Activated T-cell treated with anti-CD3 and anti-CD28 coated beads, Interleukin-2, amount 50 U/mL, for 4 hours (primary cell): Measurements from ENCODE around the gene CLEC1A. TPM values are rescaled to one million over a fixed set of nuclear protein-coding genes. Genes with fewer than 3 reads are reported as not detected.
A peak's percentile ranks its signal among the peaks of the same experiment; 100 is the strongest.

Source experiments
- ATAC-seq, 2 donors: fragments of 200-7000 bp; cut with Tn5 transposase; one replicate each; pipeline ENCODE4 v1.10.0; 2021
- DNase-seq: peaks from one replicate; pipeline ENCODE4 v3.0.0-alpha.2; 2020
- H3K27me3 Mint-ChIP-seq: one replicate; pipeline ENCODE4 v1.8.0; 2021; ENCODE audit warnings: low read depth, mixed read lengths
- H3K36me3 Mint-ChIP-seq: one replicate; pipeline ENCODE4 v1.8.0; 2022; ENCODE audit warnings: mixed read lengths; ENCODE audit not compliant: insufficient read depth
- H3K4me1 Mint-ChIP-seq: one replicate; pipeline ENCODE4 v1.8.0; 2021; ENCODE audit warnings: low read depth, mixed read lengths
- H3K4me3 Mint-ChIP-seq: one replicate; pipeline ENCODE4 v1.8.0; 2021; ENCODE audit warnings: mild to moderate bottlenecking, moderate library complexity, mixed read lengths
- H3K9me3 Mint-ChIP-seq: one replicate; pipeline ENCODE4 v1.8.0; 2021; ENCODE audit warnings: mixed read lengths
- total RNA-seq, 3 donors: library from RNA; stranded (reverse); gene quantifications; one replicate each; pipeline ENCODE4 v1.2.1, GENCODE V29; 2021

CLEC1A gene
- total RNA-seq, 3 donors from 2014 or later: not detected

DNA sequence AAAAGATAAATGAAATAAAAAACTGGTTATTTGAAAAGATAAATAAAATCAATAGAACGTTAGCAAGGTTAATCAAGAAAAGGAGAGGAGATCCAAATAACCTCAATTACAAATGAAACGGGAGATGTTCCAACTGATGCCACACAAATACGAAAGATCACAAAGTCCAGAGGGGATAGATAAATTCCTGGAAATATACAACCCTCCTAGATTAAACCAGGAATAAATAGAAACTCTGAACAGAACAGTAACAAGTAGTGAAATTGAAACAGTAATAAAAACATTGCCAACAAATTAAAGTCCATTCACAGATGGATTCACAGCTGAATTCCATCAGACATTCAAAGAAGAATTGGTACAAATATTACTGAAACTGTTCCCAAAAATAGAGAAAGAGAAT, 12.4 kb downstream of the CLEC1A start:
- ATAC-seq: no peak

DNA sequence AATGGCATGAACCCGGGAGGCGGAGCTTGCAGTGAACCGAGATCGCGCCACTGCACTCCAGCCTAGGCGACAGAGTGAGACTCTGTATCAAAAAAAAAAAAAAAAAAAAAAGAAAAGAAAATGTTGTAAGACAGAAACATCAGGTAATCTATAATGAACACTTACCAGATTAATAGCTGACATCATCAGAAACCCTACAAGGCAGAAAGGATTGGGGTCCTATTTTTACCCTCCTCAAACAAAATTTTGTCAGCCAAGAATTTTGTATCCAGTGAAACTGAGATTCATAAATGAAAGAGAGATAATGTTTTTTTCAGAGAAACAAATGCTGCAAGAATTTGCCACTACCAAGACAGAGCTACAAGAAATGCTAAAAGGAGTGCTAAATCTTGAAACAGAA, 14.1 kb downstream of the CLEC1A start:
- no peak for DNase-seq
- H3K9me3 Mint-ChIP-seq: peaks cover 19% of the 10 kb centered on the region
- H3K27me3 Mint-ChIP-seq: peaks cover 20% of the 10 kb centered on the region
- no peak for ATAC-seq
- H3K4me1 Mint-ChIP-seq: no peaks in the 10 kb centered on the region
- H3K36me3 Mint-ChIP-seq: no peaks in the 10 kb centered on the region
- H3K4me3 Mint-ChIP-seq: no peak overlapping the region

More for the DNA sequence above, 12.4 kb downstream of the CLEC1A start:
- Mint-ChIP-seq H3K4me1 (no peaks in the 10 kb centered on the region), H3K27me3 (peaks cover 17% of the 10 kb centered on the region), H3K36me3 (no peaks in the 10 kb centered on the region), H3K9me3 (peaks cover 19% of the 10 kb centered on the region), H3K4me3 (no peak overlapping the region)
- no peak for DNase-seq

DNA sequence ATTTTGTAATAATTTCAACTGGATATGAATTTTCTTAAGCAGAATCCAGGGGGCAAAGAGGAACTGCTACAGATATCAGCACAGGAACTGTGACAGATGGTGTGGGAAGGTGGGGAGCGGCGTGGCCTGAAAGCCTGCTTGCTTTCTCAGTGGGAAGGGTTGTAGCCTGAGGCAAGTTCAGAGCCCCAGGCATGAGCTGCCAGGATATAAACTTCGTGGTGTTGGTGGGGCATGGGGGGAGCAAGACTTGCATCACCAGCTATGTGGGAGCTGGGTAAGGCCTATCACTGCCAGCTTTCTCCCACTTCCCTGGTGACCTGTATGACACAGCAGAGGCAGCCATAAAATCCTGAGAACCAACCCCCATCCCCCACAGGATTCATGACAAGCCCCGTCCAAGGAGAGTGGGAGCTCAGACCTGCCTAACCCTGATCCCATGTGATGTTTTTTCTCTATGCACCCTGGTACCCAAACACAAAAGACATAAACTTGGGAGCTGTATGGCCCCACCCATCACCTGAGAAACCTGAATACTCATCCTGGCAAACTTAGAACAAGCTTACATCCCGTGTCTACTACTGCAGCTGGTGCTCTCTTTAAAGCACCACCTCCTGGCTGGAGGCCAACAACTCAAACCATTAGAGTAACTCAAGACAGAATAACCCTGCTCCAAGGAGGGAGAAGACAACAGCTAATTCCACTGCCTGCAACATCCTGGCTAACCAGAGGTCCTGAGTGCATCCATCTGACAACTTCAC, 16.5 kb downstream of the CLEC1A start:
- ATAC-seq: no peak
- peaks cover 33% of the 10 kb centered on the region for H3K27me3 Mint-ChIP-seq
- DNase-seq: no peak
- H3K4me1 Mint-ChIP-seq: no peaks in the 10 kb centered on the region
- H3K36me3 Mint-ChIP-seq: no peaks in the 10 kb centered on the region
- H3K4me3 Mint-ChIP-seq: no peak overlapping the region
- H3K9me3 Mint-ChIP-seq: peaks cover 19% of the 10 kb centered on the region

DNA sequence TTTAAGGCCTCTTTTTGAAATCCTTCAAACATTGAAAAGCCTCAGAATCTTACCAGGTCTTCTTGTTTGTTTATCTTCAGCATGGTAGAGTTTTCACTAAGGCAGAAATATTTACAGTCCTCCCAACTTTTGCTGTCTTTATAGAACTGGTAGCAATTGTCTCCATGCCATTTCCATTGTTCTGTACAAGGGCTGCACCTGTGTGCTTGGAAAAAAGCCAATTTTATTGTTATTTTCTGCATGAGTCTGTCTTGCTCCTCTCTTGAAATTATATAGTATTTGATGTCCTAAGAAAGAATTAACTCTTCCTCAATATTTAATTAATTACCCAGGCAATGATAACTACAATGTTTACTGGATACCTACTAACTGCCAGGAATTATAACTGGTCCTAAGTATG, 23.3 kb downstream of the CLEC1A start:
- Mint-ChIP-seq H3K36me3 (no peaks in the 10 kb centered on the region), H3K4me3 (no peak overlapping the region), H3K27me3 (peaks cover 18% of the 10 kb centered on the region), H3K4me1 (no peaks in the 10 kb centered on the region), H3K9me3 (no peaks in the 10 kb centered on the region)
- DNase-seq (no peak), ATAC-seq (no peak)

DNA sequence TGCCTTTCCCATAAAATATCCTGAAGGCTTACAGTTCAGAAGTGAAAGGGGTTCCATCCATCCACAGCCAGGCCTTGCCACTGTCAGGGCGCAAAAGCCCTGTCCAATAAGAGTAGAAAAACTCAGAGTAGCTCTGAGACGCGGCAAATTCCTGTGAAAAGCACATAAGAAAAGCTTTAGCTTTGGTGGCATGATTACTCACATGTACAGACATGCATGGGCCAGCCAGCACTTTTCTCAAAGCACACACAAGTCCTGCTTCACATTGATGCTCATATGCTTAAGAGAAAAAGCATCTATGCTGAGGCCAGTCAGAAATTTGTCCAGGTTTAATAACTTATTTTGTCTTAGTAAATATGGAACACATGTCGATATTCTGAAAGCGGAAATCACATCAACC, 25.5 kb downstream of the CLEC1A start:
- Mint-ChIP-seq H3K27me3 (peaks cover 19% of the 10 kb centered on the region), H3K4me1 (no peaks in the 10 kb centered on the region), H3K9me3 (no peaks in the 10 kb centered on the region), H3K36me3 (no peaks in the 10 kb centered on the region), H3K4me3 (no peak overlapping the region)
- no peak for ATAC-seq
- no peak for DNase-seq

DNA sequence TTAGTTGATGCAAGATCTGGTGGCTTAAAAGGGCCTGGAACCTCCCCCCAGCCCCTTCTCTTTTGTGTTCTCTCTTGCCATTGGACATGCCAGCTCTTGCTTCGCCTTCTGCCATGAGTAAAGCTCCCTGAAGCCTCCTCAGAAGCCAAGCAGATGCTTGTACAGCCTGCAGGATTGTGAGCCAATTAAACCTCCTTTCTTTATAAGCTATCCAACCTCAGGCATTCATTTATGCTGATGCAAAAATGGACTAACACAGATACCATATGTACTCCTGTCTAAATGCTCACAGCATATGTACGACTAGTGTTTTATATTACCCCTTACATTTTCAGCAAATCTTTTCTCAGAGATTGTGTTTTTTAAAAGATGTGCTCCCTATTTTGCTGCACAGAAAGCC, 26.7 kb downstream of the CLEC1A start:
- H3K36me3 Mint-ChIP-seq: no peaks in the 10 kb centered on the region
- no peaks in the 10 kb centered on the region for H3K4me1 Mint-ChIP-seq
- no peaks in the 10 kb centered on the region for H3K9me3 Mint-ChIP-seq
- DNase-seq (no peak), ATAC-seq (no peak)
- H3K27me3 Mint-ChIP-seq: peaks cover 17% of the 10 kb centered on the region
- no peak overlapping the region for H3K4me3 Mint-ChIP-seq

DNA sequence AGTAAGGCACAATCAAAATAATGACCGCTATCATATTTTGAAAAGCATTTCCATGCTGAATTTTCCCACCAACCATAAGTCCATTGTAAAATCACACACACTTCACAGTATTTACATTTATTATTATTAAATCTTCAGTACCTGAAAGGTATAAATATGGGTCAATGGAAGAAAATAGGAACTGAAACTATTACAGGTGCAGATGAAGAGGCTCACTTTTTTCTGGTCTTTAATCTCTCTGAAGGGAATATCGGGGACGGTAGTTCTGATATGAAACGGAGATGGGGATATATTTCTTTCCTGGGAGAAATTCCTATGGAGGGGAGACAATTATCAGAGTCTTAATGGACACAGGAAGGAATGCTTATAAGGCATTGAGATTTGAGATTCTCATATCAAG, 28.4 kb downstream of the CLEC1A start:
- DNase-seq (no peak), ATAC-seq (no peak)
- peaks cover 24% of the 10 kb centered on the region for H3K27me3 Mint-ChIP-seq
- H3K4me3 Mint-ChIP-seq: no peak overlapping the region
- H3K4me1 Mint-ChIP-seq: no peaks in the 10 kb centered on the region
- no peaks in the 10 kb centered on the region for H3K36me3 Mint-ChIP-seq
- no peaks in the 10 kb centered on the region for H3K9me3 Mint-ChIP-seq

DNA sequence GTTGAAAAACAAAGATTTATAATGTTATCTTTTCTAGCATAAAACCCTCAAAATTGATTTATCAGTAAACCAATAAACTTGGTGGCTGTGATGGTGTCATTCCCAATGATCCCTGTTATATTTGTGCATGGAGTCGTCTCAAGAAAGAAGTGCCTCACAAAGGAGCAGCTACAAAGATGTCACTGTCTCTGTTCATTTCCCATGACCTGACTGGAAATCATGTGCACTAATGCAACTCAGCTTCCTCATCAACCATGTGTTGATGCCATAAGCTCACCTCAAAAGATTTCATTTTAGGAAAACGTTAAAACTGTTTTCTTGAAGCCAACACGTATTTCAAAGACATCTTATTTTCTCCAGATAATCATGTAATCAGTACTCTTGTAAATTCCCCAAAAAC, 28.8 kb downstream of the CLEC1A start:
- ATAC-seq (no peak), DNase-seq (no peak)
- no peaks in the 10 kb centered on the region for H3K9me3 Mint-ChIP-seq
- H3K4me3 Mint-ChIP-seq: no peak overlapping the region
- no peaks in the 10 kb centered on the region for H3K4me1 Mint-ChIP-seq
- H3K36me3 Mint-ChIP-seq: no peaks in the 10 kb centered on the region
- peaks cover 24% of the 10 kb centered on the region for H3K27me3 Mint-ChIP-seq

DNA sequence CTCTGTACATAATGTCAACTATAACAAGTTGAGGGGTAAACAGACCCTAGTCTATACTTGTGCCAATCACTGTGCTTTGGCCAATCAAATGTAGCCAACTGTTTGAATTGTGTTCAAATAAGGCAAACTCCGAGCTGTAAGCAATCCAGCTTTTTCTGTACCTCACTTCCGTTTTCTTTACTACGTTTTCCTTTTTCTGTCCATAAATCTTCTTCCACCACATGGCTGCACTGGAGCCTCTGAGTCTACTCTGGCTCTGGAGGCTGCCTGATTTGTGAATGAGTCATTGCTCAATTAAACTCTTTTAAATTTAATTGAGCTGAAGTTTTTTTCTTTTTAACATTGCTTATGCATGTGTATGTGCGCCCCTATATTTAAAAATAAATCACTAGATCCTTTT, 29.7 kb downstream of the CLEC1A start:
- no peaks in the 10 kb centered on the region for H3K4me1 Mint-ChIP-seq
- H3K36me3 Mint-ChIP-seq: no peaks in the 10 kb centered on the region
- DNase-seq: no peak
- no peaks in the 10 kb centered on the region for H3K9me3 Mint-ChIP-seq
- no peak overlapping the region for H3K4me3 Mint-ChIP-seq
- no peak for ATAC-seq
- peaks cover 27% of the 10 kb centered on the region for H3K27me3 Mint-ChIP-seq

DNA sequence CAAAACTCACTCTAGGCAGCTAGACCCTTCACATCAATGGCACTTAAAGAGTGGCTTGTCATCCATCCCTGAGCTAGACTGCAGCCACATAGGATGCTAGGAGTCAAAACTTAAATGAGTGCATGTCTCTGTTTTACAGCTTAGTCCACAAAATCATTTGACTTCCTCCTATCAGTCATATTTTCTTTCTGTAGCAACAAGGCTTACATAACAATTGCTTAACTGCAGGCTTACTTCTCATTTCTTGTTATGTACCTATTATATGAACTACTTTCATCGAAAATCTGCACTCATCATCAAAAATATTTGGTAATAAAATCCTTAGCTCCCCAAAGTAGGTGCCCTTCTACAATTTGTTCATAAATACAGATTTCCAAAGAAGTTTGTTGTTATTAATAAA, 30.1 kb downstream of the CLEC1A start:
- no peaks in the 10 kb centered on the region for H3K4me1 Mint-ChIP-seq
- peaks cover 27% of the 10 kb centered on the region for H3K27me3 Mint-ChIP-seq
- H3K36me3 Mint-ChIP-seq: no peaks in the 10 kb centered on the region
- H3K4me3 Mint-ChIP-seq: no peak overlapping the region
- no peak for ATAC-seq
- no peaks in the 10 kb centered on the region for H3K9me3 Mint-ChIP-seq
- DNase-seq: no peak

DNA sequence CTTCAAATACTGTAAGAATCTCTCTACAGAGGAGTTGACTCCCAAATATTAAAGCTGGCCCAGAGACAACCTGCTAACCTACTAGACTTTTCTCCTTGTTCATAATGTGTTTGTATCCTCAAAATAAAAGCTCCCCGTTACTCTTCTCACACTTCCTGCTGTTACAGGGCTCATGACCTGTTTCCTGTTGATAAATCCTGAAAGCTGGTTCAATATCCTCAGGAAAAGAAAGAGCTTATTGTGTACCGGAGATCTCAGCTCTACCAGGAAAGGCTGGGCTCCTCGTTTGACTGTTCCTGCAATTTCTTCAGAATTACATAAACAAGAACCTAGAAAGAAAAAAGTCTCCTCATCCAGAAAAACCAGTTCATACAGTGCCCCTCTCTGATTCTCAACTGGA, 30.8 kb downstream of the CLEC1A start:
- H3K27me3 Mint-ChIP-seq: peaks cover 27% of the 10 kb centered on the region
- no peaks in the 10 kb centered on the region for H3K9me3 Mint-ChIP-seq
- H3K4me3 Mint-ChIP-seq: no peak overlapping the region
- no peak for ATAC-seq
- H3K4me1 Mint-ChIP-seq: no peaks in the 10 kb centered on the region
- no peak for DNase-seq
- H3K36me3 Mint-ChIP-seq: no peaks in the 10 kb centered on the region

DNA sequence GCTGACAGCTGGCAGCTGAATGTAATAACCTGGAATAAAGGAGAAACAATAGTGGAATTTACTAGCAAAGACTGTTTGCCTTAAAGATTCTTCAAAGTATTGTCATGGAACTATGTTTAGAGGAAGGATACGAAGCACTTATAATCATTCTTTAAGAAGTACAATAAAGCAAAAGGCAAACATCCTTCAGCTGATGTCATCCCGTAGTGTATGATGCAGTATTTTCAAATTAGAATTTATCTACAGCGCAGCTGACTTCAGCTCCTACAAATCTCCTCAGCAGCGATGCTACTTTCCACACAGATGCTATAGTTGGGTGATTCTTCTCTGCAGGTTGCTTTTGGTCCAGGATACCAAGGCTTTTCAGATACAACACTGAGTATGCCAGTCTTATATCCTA, 31.5 kb downstream of the CLEC1A start:
- ATAC-seq: no peak
- Mint-ChIP-seq H3K9me3 (no peaks in the 10 kb centered on the region), H3K4me3 (no peak overlapping the region)

DNA sequence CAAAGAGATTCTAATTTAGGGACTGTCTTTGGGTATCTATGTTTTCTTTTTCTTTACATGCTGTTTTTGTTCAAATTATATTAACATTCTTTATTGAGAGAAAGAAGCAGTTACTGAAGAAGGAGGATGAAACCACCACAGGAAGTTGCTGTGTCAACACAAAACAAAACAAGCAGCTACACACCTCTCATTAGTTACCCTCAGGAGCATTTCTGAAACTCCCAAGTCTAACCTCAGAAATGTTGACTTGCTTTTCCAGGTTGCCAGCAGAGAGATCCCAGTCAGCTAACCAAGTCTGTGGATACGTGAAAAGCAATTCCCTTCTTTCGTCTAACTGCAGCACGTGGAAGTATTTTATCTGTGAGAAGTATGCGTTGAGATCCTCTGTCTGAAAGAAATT, 33.5 kb downstream of the CLEC1A start:
- DNase-seq: no peak
- Mint-ChIP-seq H3K4me1 (no peaks in the 10 kb centered on the region), H3K9me3 (no peaks in the 10 kb centered on the region), H3K36me3 (no peaks in the 10 kb centered on the region), H3K4me3 (no peak overlapping the region), H3K27me3 (peaks cover 23% of the 10 kb centered on the region)
- ATAC-seq: no peak

More for the DNA sequence above, 31.5 kb downstream of the CLEC1A start:
- Mint-ChIP-seq H3K27me3 (peaks cover 27% of the 10 kb centered on the region), H3K4me1 (no peaks in the 10 kb centered on the region), H3K36me3 (no peaks in the 10 kb centered on the region)
- no peak for DNase-seq

DNA sequence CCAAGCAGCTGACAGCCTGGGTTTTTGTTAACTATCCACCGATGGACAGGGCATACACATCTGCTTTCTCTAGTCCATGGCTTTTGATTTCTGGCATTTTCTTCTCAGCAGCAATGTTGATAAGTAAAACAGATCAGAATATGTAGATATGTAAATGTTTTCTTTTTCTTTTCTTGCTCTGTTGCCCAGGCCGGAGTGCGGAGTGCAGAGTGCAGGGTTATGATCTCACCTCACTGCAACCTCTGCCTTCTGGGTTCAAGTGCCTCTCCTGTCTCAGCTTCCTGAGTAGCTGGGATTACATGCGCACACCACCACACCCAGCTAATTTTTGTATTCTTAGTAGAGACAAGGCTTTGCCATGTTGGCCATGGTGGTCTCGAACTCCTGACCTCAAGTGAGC, 40.4 kb downstream of the CLEC1A start:
- no peak overlapping the region for H3K4me3 Mint-ChIP-seq
- peaks cover 8% of the 10 kb centered on the region for H3K27me3 Mint-ChIP-seq
- H3K9me3 Mint-ChIP-seq: no peaks in the 10 kb centered on the region
- H3K4me1 Mint-ChIP-seq: no peaks in the 10 kb centered on the region
- H3K36me3 Mint-ChIP-seq: no peaks in the 10 kb centered on the region
- DNase-seq (no peak), ATAC-seq (no peak)

DNA sequence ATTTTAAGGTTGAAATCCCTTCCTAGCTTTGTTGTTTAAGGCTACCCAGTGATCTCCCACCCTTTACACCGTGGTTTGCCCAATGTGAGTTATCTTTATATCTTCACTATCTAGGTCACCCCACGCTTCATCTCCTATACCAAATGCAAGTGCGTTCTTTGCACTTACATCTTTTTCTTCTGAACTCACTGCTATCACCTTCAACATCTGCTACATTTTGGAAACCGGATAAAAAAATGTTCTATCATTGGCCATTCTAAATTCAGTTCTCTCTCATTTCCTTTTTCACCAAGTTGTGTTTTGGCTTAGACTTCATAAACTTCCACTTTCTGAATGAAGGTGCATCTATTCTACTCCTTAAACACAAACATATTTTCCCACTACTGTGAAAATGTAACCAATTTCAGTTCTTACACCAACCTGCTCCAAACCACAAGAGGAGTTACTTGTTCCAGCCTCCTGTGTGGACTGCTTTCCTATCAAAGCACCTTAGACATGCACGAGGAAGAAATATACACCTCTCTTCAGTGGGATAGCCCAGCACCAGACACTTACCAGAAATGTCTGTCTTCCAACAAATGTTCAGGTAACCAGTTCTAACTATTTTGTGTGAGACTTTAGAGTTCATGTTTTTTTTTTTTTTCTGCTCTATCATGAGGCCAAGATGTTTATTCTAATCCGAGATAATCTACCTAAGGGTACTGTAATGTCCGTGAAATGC, 46.4 kb downstream of the CLEC1A start:
- Mint-ChIP-seq H3K27me3 (peaks cover 34% of the 10 kb centered on the region), H3K4me3 (no peak overlapping the region), H3K4me1 (peaks cover 7% of the 10 kb centered on the region), H3K36me3 (no peaks in the 10 kb centered on the region), H3K9me3 (no peaks in the 10 kb centered on the region)
- ATAC-seq (peak in 1 of 2 donors; percentile 34), DNase-seq (no peak)
